H1 (cell line): Measurements from ENCODE around the gene RERE.

Experiments
- BCL11A ChIP-seq, 2 experiments: IDR thresholded peaks; one replicate each; pipeline ENCODE4 v1.6.1; 2011; ENCODE audit warnings: low read depth in 2 of 2, low read length in 2 of 2, mild to moderate bottlenecking in 2 of 2
- BRCA1 ChIP-seq: IDR thresholded peaks from 2 replicates; pipeline ENCODE4 v1.6.1; 2012; ENCODE audit warnings: low read depth, low read length, improper control_type of control experiment
- EZH2 ChIP-seq: fragments of 200-600 bp; sonication (generic); IDR thresholded peaks from 2 replicates; pipeline ENCODE4 v1.7.1; 2012; ENCODE audit warnings: low read depth, mild to moderate bottlenecking, moderate library complexity, low read length, inconsistent platforms; ENCODE audit not compliant: severe bottlenecking
- HDAC2 ChIP-seq, 2 experiments: fragments of 300-600 bp in 1 of 2; sonication (generic) in 1 of 2; IDR thresholded peaks; 2 replicates each; pipeline ENCODE4 v1.6.1; 2011 to 2012; ENCODE audit warnings: low read depth in 2 of 2, low read length in 2 of 2, mild to moderate bottlenecking in 2 of 2, moderate library complexity in 2 of 2, borderline replicate concordance in 1 of 2, inconsistent platforms in 1 of 2
- NRF1 ChIP-seq: IDR thresholded peaks from 2 replicates; pipeline ENCODE4 v1.6.1; 2011; ENCODE audit warnings: mild to moderate bottlenecking, low read depth, low read length, improper control_type of control experiment
- POLR2A ChIP-seq, 2 experiments: IDR thresholded peaks; 1 replicate in 1 of 2; 2 replicates in 1 of 2; pipeline ENCODE4 v1.6.1; 2011; ENCODE audit warnings: low read depth in 2 of 2, low read length in 2 of 2, mild to moderate bottlenecking in 2 of 2; ENCODE audit errors: control extremely low read depth in 1 of 2
- RAD21 ChIP-seq, 2 experiments: IDR thresholded peaks in 1 of 2; conservative IDR thresholded peaks in 1 of 2; 2 replicates each; pipeline ENCODE4 v1.6.1; 2011; ENCODE audit warnings: low read depth in 2 of 2, low read length in 2 of 2, improper control_type of control experiment in 1 of 2, inconsistent platforms in 1 of 2, mild to moderate bottlenecking in 1 of 2, moderate library complexity in 1 of 2
- SIN3A ChIP-seq, 2 experiments: IDR thresholded peaks in 1 of 2; conservative IDR thresholded peaks in 1 of 2; 2 replicates each; pipeline ENCODE4 v1.6.1; 2011 to 2012; ENCODE audit warnings: low read length in 2 of 2, improper control_type of control experiment in 1 of 2, low read depth in 1 of 2, mild to moderate bottlenecking in 1 of 2
- TCF12 ChIP-seq: IDR thresholded peaks from 2 replicates; pipeline ENCODE4 v1.6.1; 2011; ENCODE audit warnings: low read depth, mild to moderate bottlenecking, low read length
- TF ChIP-seq, protein P1 (sequence below): IDR thresholded peaks from 2 replicates; pipeline ENCODE4 v1.6.1; 2012; ENCODE audit warnings: inconsistent platforms
- TF ChIP-seq, protein P2 (sequence below), 3 experiments: IDR thresholded peaks; 1 replicate in 2 of 3; 2 replicates in 1 of 3; pipeline versions ENCODE4 v1.5.1 to v1.6.1; 2011; ENCODE audit warnings: low read length in 3 of 3, mild to moderate bottlenecking in 3 of 3, inconsistent platforms in 2 of 3, low read depth in 1 of 3, moderate library complexity in 1 of 3; ENCODE audit not compliant: insufficient read depth in 1 of 3; ENCODE audit errors: control extremely low read depth in 1 of 3
- TF ChIP-seq, protein P3 (sequence below): IDR thresholded peaks from 2 replicates; pipeline ENCODE4 v1.6.1; 2012; ENCODE audit warnings: low read length, inconsistent platforms

DNA sequence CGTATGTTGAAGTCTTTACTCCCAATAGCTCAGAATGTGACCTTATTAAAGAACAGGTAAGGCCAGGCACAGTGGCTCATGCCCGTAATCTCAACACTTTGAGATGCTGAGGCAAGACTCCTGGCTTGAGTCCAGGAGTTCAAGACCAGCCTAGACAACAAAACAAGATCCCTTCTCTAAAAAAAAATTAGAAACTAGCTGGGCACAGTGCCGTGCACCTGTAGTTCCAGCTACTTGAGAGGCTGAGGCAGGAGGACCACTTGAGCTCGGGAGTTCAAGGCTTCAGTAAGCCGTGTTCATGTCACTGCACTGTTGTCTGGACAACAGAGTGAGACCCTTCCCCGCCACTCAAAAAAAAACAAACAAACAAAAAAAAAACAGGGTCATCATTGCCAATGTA is 171.3 kb downstream of the RERE start:
- TF ChIP-seq SIN3A (conservative IDR thresholded peaks at IDR 0.05 in 1 of 2, IDR thresholded peaks at IDR 0.05 in 1 of 2; ENCODE audit: low read depth in 1 of 2, low read length in 2 of 2) = no peak
- TF ChIP-seq, protein P1, sequence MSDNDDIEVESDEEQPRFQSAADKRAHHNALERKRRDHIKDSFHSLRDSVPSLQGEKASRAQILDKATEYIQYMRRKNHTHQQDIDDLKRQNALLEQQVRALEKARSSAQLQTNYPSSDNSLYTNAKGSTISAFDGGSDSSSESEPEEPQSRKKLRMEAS = no peak
- no peak for TF ChIP-seq POLR2A (IDR thresholded peaks at IDR 0.05; ENCODE audit: control extremely low read depth in 1 of 2, low read depth in 2 of 2, low read length in 2 of 2)
- TF ChIP-seq, protein P2, sequence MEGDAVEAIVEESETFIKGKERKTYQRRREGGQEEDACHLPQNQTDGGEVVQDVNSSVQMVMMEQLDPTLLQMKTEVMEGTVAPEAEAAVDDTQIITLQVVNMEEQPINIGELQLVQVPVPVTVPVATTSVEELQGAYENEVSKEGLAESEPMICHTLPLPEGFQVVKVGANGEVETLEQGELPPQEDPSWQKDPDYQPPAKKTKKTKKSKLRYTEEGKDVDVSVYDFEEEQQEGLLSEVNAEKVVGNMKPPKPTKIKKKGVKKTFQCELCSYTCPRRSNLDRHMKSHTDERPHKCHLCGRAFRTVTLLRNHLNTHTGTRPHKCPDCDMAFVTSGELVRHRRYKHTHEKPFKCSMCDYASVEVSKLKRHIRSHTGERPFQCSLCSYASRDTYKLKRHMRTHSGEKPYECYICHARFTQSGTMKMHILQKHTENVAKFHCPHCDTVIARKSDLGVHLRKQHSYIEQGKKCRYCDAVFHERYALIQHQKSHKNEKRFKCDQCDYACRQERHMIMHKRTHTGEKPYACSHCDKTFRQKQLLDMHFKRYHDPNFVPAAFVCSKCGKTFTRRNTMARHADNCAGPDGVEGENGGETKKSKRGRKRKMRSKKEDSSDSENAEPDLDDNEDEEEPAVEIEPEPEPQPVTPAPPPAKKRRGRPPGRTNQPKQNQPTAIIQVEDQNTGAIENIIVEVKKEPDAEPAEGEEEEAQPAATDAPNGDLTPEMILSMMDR (IDR thresholded peaks at IDR 0.05; ENCODE audit: control extremely low read depth in 1 of 3, insufficient read depth in 1 of 3, low read depth in 1 of 3, low read length in 3 of 3) = no peak
- TF ChIP-seq EZH2 = no peak
- TF ChIP-seq, protein P3, sequence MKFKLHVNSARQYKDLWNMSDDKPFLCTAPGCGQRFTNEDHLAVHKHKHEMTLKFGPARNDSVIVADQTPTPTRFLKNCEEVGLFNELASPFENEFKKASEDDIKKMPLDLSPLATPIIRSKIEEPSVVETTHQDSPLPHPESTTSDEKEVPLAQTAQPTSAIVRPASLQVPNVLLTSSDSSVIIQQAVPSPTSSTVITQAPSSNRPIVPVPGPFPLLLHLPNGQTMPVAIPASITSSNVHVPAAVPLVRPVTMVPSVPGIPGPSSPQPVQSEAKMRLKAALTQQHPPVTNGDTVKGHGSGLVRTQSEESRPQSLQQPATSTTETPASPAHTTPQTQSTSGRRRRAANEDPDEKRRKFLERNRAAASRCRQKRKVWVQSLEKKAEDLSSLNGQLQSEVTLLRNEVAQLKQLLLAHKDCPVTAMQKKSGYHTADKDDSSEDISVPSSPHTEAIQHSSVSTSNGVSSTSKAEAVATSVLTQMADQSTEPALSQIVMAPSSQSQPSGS = no peak
- no peak for TF ChIP-seq HDAC2 (IDR thresholded peaks at IDR 0.05; ENCODE audit: borderline replicate concordance in 1 of 2, low read depth in 2 of 2, low read length in 2 of 2)
- no peak for TF ChIP-seq BRCA1
- no peak for TF ChIP-seq BCL11A (IDR thresholded peaks at IDR 0.05; ENCODE audit: low read depth in 2 of 2, low read length in 2 of 2)
- no peak for TF ChIP-seq NRF1
- no peak for TF ChIP-seq TCF12
- no peak for TF ChIP-seq RAD21 (IDR thresholded peaks at IDR 0.05 in 1 of 2, conservative IDR thresholded peaks at IDR 0.05 in 1 of 2; ENCODE audit: low read depth in 2 of 2, low read length in 2 of 2)
